GM18951 (cell line): ENCODE measurements around the gene FAM221B.

ENCODE experiments used
- POLR2A ChIP-seq: IDR thresholded peaks from 4 replicates; pipeline ENCODE4 v1.6.1; 2011; ENCODE audit warnings: mild to moderate bottlenecking; ENCODE audit not compliant: insufficient read length, insufficient read depth; ENCODE audit errors: extremely low read depth
- in situ Hi-C: fragments of 300-500 bp; cut with MboI; formaldehyde crosslinking; loops from one replicate; pipeline ENCODE4 v1.12.0; 2022; ENCODE audit warnings: low sequenced_read_pairs, mixed read lengths, inconsistent platforms; ENCODE audit not compliant: unreplicated experiment

Gene FAM221B

GRCh38 chr9:35828716-35829083 is at the start of gene FAM221B:
Gene FAM221B, minus strand, starts transcription at chr9:35828732. Its CDS starts 2,571 bp downstream, at chr9:35826161.
- no peak for TF ChIP-seq POLR2A
- in situ Hi-C loops = no loop called here

GRCh38 chr9:35872505-35872904 is 44.0 kb upstream of the FAM221B start:
- in situ Hi-C loops = no loop called here
- TF ChIP-seq POLR2A = no peak

- no peak for TF ChIP-seq POLR2A
- in situ Hi-C loops = no loop called here
Observed at GRCh38 chr9:35871545-35871944, 43.0 kb upstream of the FAM221B start.

- TF ChIP-seq POLR2A = no peak
- in situ Hi-C loops = no loop called here
Observed at GRCh38 chr9:35870351-35870923, 41.9 kb upstream of the FAM221B start, which contains the start of gene OR13J1. Gene OR13J1, minus strand, starts transcription at chr9:35870401. Its CDS starts 0 bp downstream, at chr9:35870401.

- no peak for TF ChIP-seq POLR2A
- in situ Hi-C loops = no loop called here
Observed at GRCh38 chr9:35869621-35870216, 41.2 kb upstream of the FAM221B start.

GRCh38 chr9:35868933-35869332 is 40.4 kb upstream of the FAM221B start:
- no peak for TF ChIP-seq POLR2A
- in situ Hi-C loops = no loop called here

- in situ Hi-C loops = no loop called here
- no peak for TF ChIP-seq POLR2A
Observed at GRCh38 chr9:35867538-35867937, 39.0 kb upstream of the FAM221B start.

GRCh38 chr9:35864695-35865255 is 36.2 kb upstream of the FAM221B start:
- in situ Hi-C loops = no loop called here
- no peak for TF ChIP-seq POLR2A

GRCh38 chr9:35863583-35863982 is 35.1 kb upstream of the FAM221B start:
- in situ Hi-C loops = no loop called here
- TF ChIP-seq POLR2A = no peak

- in situ Hi-C loops = no loop called here
Observed at GRCh38 chr9:35862328-35862727, 33.8 kb upstream of the FAM221B start.

GRCh38 chr9:35861161-35861897 is 32.8 kb upstream of the FAM221B start:
- TF ChIP-seq POLR2A = no peak
- in situ Hi-C loops = no loop called here

More at GRCh38 chr9:35862328-35862727, 33.8 kb upstream of the FAM221B start:
- TF ChIP-seq POLR2A = no peak

- in situ Hi-C loops = no loop called here
- TF ChIP-seq POLR2A = no peak
Observed at GRCh38 chr9:35859990-35860339, 31.4 kb upstream of the FAM221B start.

GRCh38 chr9:35859310-35859989 is 30.9 kb upstream of the FAM221B start:
- no peak for TF ChIP-seq POLR2A
- in situ Hi-C loops = no loop called here
